Mesenchymal stem cell (in vitro differentiated cells and primary cell): ENCODE measurements around the gene KRTAP5-5.

Experiments used
- DNase-seq: peaks from one replicate; pipeline ENCODE4 v3.0.0-alpha.2; 2013
- H2AFZ ChIP-seq: one replicate; pipeline ENCODE4 v1.6.1; 2013; ENCODE audit warnings: low read depth, mild to moderate bottlenecking, control low read depth, inconsistent platforms, low read length, moderate library complexity
- H2AK5ac ChIP-seq: 2 replicates; pipeline ENCODE4 v1.6.1; 2013; ENCODE audit warnings: low read length, moderate library complexity, mild to moderate bottlenecking, inconsistent platforms; ENCODE audit not compliant: severe bottlenecking
- H2BK120ac ChIP-seq: one replicate; pipeline ENCODE4 v1.6.1; 2013; ENCODE audit warnings: low read depth, mild to moderate bottlenecking, inconsistent platforms, low read length, moderate library complexity
- H2BK12ac ChIP-seq, 2 experiments: one replicate each; pipeline ENCODE4 v1.6.1; 2013; ENCODE audit warnings: inconsistent platforms in 2 of 2, low read length in 2 of 2, mild to moderate bottlenecking in 2 of 2, moderate library complexity in 2 of 2, control low read depth in 1 of 2
- H2BK15ac ChIP-seq: one replicate; pipeline ENCODE4 v1.6.1; 2013; ENCODE audit warnings: mild to moderate bottlenecking, low read depth, inconsistent platforms; ENCODE audit not compliant: poor library complexity, severe bottlenecking
- H2BK5ac ChIP-seq: 2 replicates; pipeline ENCODE4 v1.6.1; 2013; ENCODE audit warnings: low read depth, mild to moderate bottlenecking, low read length, control low read depth, inconsistent platforms; ENCODE audit not compliant: poor library complexity, severe bottlenecking
- H3K14ac ChIP-seq, 2 experiments: one replicate each; pipeline ENCODE4 v1.6.1; 2013; ENCODE audit warnings: inconsistent platforms in 2 of 2, low read length in 2 of 2, control low read depth in 1 of 2, mild to moderate bottlenecking in 1 of 2, moderate library complexity in 1 of 2
- H3K18ac ChIP-seq, 2 experiments: one replicate each; pipeline ENCODE4 v1.6.1; 2013; ENCODE audit warnings: inconsistent platforms in 2 of 2, low read length in 2 of 2, control low read depth in 1 of 2, low read depth in 1 of 2, mild to moderate bottlenecking in 1 of 2
- H3K23ac ChIP-seq, 2 experiments: one replicate each; pipeline ENCODE4 v1.6.1; 2013; ENCODE audit warnings: inconsistent platforms in 2 of 2, low read length in 2 of 2, mild to moderate bottlenecking in 2 of 2, moderate library complexity in 2 of 2, control low read depth in 1 of 2
- H3K27ac ChIP-seq: 2 replicates; pipeline ENCODE4 v1.5.1; 2013; ENCODE audit warnings: mild to moderate bottlenecking, moderate library complexity, low read length, control low read depth, inconsistent platforms; ENCODE audit not compliant: poor library complexity, severe bottlenecking
- H3K27me3 ChIP-seq, 2 experiments: 2 replicates each; pipeline versions ENCODE4 v1.6.1 to v1.7.0; 2013; ENCODE audit warnings: low read length in 2 of 2, mild to moderate bottlenecking in 2 of 2, moderate library complexity in 2 of 2, control low read depth in 1 of 2, inconsistent platforms in 1 of 2; ENCODE audit not compliant: control insufficient read depth in 1 of 2, insufficient read depth in 1 of 2
- H3K36me3 ChIP-seq, 2 experiments: 2 replicates each; pipeline versions ENCODE4 v1.6.1 to v1.7.0; 2013; ENCODE audit warnings: low read length in 2 of 2, control low read depth in 1 of 2, inconsistent platforms in 1 of 2, low read depth in 1 of 2, mild to moderate bottlenecking in 1 of 2; ENCODE audit not compliant: insufficient read depth in 2 of 2, control insufficient read depth in 1 of 2
- H3K4ac ChIP-seq, 2 experiments: one replicate each; pipeline ENCODE4 v1.6.1; 2013; ENCODE audit warnings: inconsistent platforms in 2 of 2, low read length in 2 of 2, mild to moderate bottlenecking in 2 of 2, moderate library complexity in 2 of 2, control low read depth in 1 of 2, low read depth in 1 of 2
- H3K4me1 ChIP-seq: 2 replicates; pipeline ENCODE4 v1.6.1; 2013; ENCODE audit warnings: low read depth, low read length, control low read depth; ENCODE audit not compliant: control insufficient read depth, insufficient read depth
- H3K4me2 ChIP-seq: 2 replicates; pipeline ENCODE4 v1.6.1; 2013; ENCODE audit warnings: low read length, mild to moderate bottlenecking, inconsistent platforms; ENCODE audit not compliant: poor library complexity, severe bottlenecking
- H3K4me3 ChIP-seq, 2 experiments: 2 replicates each; pipeline versions ENCODE4 v1.5.1 to v1.7.0; 2013; ENCODE audit warnings: low read length in 2 of 2, mild to moderate bottlenecking in 2 of 2, control low read depth in 1 of 2, low read depth in 1 of 2; ENCODE audit not compliant: insufficient read depth in 1 of 2
- H3K79me1 ChIP-seq: replicated peaks from 2 replicates; pipeline ENCODE4 v1.6.1; 2013; ENCODE audit warnings: mild to moderate bottlenecking, control low read depth, low read length, inconsistent platforms; ENCODE audit not compliant: poor library complexity, severe bottlenecking
- H3K9ac ChIP-seq: 2 replicates; pipeline ENCODE4 v1.7.0; 2013; ENCODE audit warnings: mild to moderate bottlenecking, low read length, moderate library complexity
- H3K9me3 ChIP-seq: 2 replicates; pipeline ENCODE4 v1.7.0; 2013; ENCODE audit warnings: mild to moderate bottlenecking, low read length; ENCODE audit not compliant: control insufficient read depth
- H4K8ac ChIP-seq: one replicate; pipeline ENCODE4 v1.6.1; 2013; ENCODE audit warnings: inconsistent platforms, mild to moderate bottlenecking, low read length, moderate library complexity
- H4K91ac ChIP-seq: one replicate; pipeline ENCODE4 v1.6.1; 2013; ENCODE audit warnings: mild to moderate bottlenecking, low read length, inconsistent platforms
- WGBS: methylation state at CpG from one replicate; pipeline ENCODE4 v1.1.7; 2013; ENCODE audit warnings: mixed read lengths; 5-methylcytosine and 5-hydroxymethylcytosine counted together

Gene KRTAP5-5

DNA sequence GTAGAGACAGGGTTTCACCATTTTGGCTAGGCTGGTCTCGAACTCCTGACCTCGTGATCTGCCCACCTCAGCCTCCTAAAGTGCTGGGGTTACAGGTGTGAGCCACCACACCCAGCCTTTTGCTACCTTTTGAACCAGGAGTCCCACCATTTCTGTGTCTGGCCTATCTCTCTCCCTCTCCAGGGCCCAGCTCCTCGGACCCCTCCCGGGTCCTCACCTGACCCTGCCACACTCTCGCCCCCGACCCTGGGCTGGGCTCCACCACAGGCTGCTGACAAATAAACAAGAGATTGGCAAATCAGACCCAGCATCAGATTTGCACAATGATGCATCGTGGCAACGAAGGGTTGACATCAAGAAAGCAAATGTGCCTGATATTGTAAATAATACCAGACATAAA lies 8.8 kb downstream of the KRTAP5-5 start:
- Histone ChIP-seq H3K23ac (no peak overlapping the region), H3K4me2 (no peak overlapping the region), H2AK5ac (no peak overlapping the region), H2AFZ (no peak overlapping the region), H3K79me1 (no peaks in the 10 kb centered on the region), H2BK5ac (no peak overlapping the region), H3K14ac (no peak overlapping the region), H2BK12ac (no peak overlapping the region), H3K4me1 (no peaks in the 10 kb centered on the region), H3K4me3 (no peak overlapping the region), H3K27me3 (peaks cover 42 to 77% of the 10 kb centered on the region in 2 experiments), H2BK120ac (no peak overlapping the region), H4K8ac (no peak overlapping the region), H2BK15ac (no peak overlapping the region), H3K9ac (no peak overlapping the region), H4K91ac (no peak overlapping the region), H3K9me3 (no peaks in the 10 kb centered on the region), H3K36me3 (peaks cover 0 to 2% of the 10 kb centered on the region in 2 experiments), H3K4ac (no peak overlapping the region), H3K27ac (no peak overlapping the region), H3K18ac (no peak overlapping the region)
- no peak for DNase-seq
- WGBS, result 76% methylated on average over 8 of the region's 8 CpGs

DNA sequence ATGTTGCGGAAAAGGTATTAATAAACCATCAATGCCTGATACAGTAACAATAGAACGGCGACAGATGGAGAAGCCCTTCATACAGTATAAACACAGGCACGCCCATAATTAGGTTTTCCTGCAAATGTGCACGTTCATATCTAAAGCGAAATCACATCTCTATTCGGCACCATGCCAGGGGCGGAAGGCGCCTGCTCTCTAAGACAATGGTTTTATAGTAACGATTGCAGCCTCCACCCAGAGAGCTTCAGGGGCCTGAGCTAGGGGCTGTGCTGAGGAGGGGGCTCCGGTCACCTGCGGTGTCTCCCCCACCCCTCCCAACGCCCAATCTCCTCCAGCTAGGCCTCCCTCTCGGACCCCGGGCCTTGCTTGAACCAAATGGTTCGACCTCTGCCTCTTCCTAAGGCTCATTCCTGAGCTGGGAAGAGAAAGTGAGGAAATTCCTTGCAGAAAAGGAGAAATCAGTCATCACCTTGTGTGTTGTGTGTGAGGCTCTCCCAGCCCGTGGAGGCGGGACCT lies 9.6 kb downstream of the KRTAP5-5 start:
- Histone ChIP-seq H3K27me3 (peaks cover 38 to 72% of the 10 kb centered on the region in 2 experiments), H2BK120ac (no peak overlapping the region), H3K9ac (no peak overlapping the region), H4K91ac (no peak overlapping the region), H3K27ac (no peak overlapping the region), H2BK15ac (no peak overlapping the region), H3K4me2 (no peak overlapping the region), H3K14ac (no peak overlapping the region), H2BK12ac (no peak overlapping the region), H3K4ac (no peak overlapping the region), H3K79me1 (no peaks in the 10 kb centered on the region), H4K8ac (no peak overlapping the region), H3K23ac (no peak overlapping the region), H3K4me3 (no peak overlapping the region), H3K36me3 (peaks cover 0 to 2% of the 10 kb centered on the region in 2 experiments), H3K4me1 (no peaks in the 10 kb centered on the region), H2AK5ac (no peak overlapping the region), H2BK5ac (no peak overlapping the region), H3K18ac (no peak overlapping the region), H3K9me3 (no peaks in the 10 kb centered on the region), H2AFZ (no peak overlapping the region)
- no peak for DNase-seq
- 84% methylated on average over 16 of the region's 18 CpGs for WGBS

DNA sequence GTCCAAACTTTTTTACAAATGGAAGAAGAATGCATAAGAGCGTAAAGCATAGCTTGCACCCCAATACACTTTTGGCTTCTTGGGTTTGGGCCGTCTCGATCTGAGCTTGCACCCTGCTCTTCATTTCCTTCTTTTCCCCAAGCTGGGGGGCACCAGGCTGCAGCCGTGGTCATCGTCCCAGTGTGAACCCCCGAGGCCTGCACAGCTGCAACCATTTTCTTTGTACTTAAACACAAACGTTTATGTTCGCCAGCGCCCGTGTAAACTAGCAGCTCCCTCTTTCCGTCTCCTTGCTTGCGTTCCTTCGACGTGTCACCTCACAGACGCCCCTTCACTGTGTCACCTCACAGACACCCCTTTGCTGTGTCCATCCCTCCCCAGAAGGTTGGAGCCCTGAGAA lies 10.1 kb downstream of the KRTAP5-5 start:
- Histone ChIP-seq H3K18ac (no peak overlapping the region), H3K27ac (no peak overlapping the region), H2BK120ac (no peak overlapping the region), H3K36me3 (peaks cover 0 to 2% of the 10 kb centered on the region in 2 experiments), H2BK15ac (no peak overlapping the region), H3K4me2 (no peak overlapping the region), H3K27me3 (peaks cover 41 to 72% of the 10 kb centered on the region in 2 experiments), H3K9me3 (no peaks in the 10 kb centered on the region), H3K79me1 (no peaks in the 10 kb centered on the region), H4K91ac (no peak overlapping the region), H2BK12ac (no peak overlapping the region), H3K9ac (no peak overlapping the region), H2AFZ (no peak overlapping the region), H3K14ac (no peak overlapping the region), H3K23ac (no peak overlapping the region), H3K4me3 (no peak overlapping the region), H3K4me1 (no peaks in the 10 kb centered on the region), H2BK5ac (no peak overlapping the region), H4K8ac (no peak overlapping the region), H2AK5ac (no peak overlapping the region), H3K4ac (no peak overlapping the region)
- 54% methylated on average over 15 of the region's 15 CpGs for WGBS
- no peak for DNase-seq

DNA sequence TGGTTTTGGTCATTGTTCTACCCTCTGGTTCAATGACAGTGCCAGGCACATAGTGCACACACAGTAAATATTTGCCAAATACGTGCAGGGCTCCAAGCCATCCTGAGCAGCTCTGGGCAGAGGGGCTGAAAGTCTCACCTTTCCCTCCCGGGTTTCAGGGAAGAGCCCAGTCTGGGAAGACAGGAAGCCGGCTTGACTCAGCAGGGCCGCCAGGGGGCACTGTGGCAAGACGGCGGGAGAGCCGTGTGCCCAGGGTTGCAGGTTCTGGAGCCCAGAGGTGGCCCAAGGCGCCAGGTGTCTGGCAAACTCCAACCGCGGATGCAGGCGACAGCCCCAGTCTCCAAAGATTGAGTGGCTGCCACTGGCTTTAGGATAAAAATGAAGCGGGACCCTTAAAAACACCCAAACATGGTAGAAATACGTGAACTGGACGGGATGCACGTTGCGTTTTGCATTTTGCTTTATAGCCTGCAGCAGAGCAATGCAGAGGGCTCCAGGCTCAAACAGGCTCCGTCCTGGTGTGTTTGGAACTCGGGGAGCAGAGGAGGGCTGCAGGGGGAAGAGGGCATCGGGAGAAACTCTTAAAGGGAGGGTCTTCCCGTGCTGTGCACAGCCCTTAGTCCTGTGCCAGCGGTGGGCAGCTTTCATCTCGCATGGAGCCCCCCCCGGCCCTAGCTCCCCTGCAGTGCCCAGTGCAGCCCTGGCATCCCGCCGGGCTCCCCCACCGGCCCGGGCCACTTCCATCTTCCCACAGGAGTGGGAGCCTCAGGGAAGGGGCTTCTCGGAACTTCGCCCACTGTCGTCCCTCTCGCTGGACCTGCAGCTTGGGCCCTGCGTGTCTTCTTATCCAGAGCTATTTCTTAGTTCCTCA lies 10.7 kb downstream of the KRTAP5-5 start:
- 49% methylated on average over 31 of the region's 32 CpGs for WGBS
- Histone ChIP-seq H3K9ac (no peak overlapping the region), H2AK5ac (no peak overlapping the region), H2BK12ac (no peak overlapping the region), H2BK15ac (no peak overlapping the region), H3K18ac (no peak overlapping the region), H3K4me3 (no peak overlapping the region), H3K9me3 (no peaks in the 10 kb centered on the region), H3K4me1 (no peaks in the 10 kb centered on the region), H3K27ac (no peak overlapping the region), H2BK5ac (no peak overlapping the region), H2AFZ (no peak overlapping the region), H4K8ac (no peak overlapping the region), H3K27me3 (peaks cover 46 to 78% of the 10 kb centered on the region in 2 experiments), H2BK120ac (no peak overlapping the region), H4K91ac (no peak overlapping the region), H3K36me3 (peaks cover 0 to 2% of the 10 kb centered on the region in 2 experiments), H3K4me2 (no peak overlapping the region), H3K14ac (no peak overlapping the region), H3K79me1 (no peaks in the 10 kb centered on the region), H3K4ac (no peak overlapping the region), H3K23ac (no peak overlapping the region)
- peak; percentile 26 for DNase-seq
